NCI-H1694 (cell line): ENCODE data around the gene PAFAH1B1.
"Not testable (repeated sequence)": the region's sequence is repeated elsewhere in the genome, so short reads cannot be mapped to it uniquely, and the experiment has no call there.

Experiments used
- DNase-seq: peaks from one replicate; lab custom pipeline; 2025; lab: John Stamatoyannopoulos, UW

Gene PAFAH1B1

GRCh38 chr17:2635675-2636074 is 42.2 kb downstream of the PAFAH1B1 start:
- DNase-seq = no peak

DNA sequence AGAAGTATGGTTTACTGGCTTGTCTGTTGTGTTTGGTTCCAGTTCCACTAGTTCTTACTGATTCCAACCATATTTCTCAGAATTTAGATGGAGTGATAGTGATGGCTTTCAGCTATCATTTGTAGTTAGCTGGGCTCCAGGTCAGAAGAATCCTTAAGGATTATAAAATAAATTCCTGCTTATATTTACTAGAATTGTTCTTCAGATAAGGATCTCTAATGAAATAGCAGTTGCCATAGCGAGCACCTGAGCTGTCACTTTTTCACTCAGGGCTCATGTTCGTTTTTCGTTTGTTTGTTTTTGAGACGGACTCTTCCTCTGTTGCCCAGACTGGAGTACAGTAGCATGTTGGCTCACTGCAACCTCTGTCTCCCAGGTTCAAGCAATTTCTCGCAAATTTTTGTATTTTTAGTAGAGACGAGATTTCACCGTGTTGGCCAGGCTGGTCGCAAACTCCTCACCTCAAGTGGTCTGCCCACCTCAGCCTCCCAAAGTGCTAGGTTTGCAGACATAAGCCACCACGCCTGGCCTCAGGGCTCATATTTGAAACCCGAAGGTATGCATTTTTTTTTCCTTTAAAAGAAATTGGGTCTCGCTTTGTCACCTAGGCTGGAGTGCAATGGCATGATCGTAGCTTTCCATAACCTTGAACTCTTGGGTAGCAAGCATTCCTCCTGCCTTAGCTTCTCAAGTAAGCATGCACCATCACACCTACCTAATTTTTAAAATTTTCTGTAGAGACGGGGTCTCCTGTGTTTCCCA is 42.9 kb downstream of the PAFAH1B1 start:
- DNase-seq = no peak

DNA sequence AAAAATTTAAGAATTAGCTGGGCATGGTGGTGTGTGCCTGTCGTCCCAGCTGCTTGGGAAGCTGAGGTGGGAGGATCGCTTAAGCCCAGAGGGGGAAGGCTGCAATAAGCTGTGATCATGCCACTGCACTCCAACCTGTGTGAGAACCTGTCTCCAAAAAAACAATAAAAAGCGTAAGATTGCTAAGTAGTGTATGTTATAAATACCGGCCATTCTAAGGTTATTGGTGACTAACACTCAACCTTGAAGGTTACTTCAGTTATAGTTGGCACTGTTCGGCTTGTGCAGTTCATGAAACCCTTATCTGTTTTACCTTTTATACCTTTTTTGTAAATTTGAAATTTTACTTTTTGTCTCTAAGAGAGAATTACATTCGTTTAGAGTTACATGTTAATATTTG is 44.0 kb downstream of the PAFAH1B1 start:
- DNase-seq = no peak

DNA sequence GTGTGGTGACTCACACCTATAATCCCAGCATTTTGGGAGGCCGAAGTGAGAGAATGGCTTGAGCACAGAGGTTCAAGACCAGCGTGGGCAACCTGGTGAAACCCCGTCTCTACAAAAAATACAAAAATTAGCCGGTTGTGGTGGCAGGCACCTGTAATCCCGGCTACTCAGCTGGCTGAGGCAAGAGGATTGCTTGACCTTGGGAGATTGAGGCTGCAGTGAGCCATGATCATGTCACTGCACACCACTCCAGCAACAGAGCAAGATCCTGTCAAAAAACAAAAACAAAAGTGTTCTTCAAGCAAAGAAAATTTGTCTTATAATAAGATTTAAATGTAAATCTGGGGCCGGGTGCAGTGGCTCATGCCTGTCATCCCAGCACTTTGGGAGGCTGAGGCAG is 51.5 kb downstream of the PAFAH1B1 start:
- no peak for DNase-seq

DNA sequence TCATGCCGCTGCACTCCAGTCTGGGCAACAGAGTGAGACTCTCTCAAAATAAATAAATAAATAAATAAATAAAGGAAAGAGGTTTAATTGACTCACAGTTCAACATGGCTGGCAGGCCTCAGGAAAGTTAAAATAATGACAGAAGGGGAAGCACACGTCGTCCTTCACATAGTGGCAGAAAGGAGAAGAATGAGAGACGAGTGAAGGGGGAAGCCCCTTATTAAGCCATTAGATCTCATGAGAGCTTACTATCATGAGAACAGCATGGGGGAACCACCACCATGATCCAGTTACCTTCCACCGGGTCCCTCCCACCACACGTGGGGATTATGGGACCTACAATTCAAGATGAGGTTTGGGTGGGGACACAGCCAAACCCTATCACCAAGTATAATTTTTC is 54.5 kb downstream of the PAFAH1B1 start:
- no peak for DNase-seq

GRCh38 chr17:2649191-2649590 is 55.7 kb downstream of the PAFAH1B1 start:
- DNase-seq = no peak

GRCh38 chr17:2652911-2653310 is 59.5 kb downstream of the PAFAH1B1 start:
- not testable (repeated sequence) for DNase-seq

GRCh38 chr17:2655546-2655945 is 62.1 kb downstream of the PAFAH1B1 start:
- DNase-seq = no peak

DNA sequence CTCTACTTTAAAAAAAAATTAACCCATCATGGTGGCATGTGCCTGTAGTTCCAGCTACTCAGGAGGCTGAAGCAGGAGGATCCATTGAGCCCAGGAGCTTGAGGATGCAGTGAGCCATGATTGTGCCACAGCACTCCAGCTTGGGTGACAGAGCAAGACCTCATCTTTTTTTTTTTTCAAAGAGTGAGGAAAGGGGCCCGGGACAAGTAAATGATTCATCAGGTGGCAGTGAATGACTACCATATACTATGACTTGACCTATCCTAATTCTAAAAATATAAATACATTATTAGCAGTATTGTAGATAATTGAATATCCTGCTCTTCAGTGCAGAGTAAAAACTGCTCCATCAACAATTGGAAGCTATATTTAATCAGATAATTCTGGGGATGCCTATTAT is 62.8 kb downstream of the PAFAH1B1 start:
- DNase-seq = no peak

GRCh38 chr17:2659337-2659736 is 65.9 kb downstream of the PAFAH1B1 start:
- DNase-seq = not testable (repeated sequence)

GRCh38 chr17:2660410-2660809 is 67.0 kb downstream of the PAFAH1B1 start:
- DNase-seq = not testable (repeated sequence)

DNA sequence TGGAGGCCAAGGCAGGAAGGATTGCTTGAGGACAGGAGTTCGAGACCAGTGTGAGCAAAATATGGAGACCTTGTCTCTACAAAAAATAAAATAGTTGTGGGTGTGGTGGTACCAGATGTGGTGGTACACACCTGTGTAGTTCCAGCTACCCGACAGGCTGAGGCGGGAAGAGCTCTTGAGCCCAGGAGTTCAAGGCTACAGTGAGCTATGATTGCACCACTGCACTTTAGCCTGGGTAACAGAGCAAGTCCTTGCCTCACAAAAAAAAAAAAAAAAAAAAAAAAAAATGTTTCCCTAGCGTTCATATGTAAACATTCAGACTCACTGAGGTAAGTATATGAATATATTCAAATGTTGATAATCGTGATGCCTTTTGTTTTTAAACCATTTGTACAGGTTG is 78.6 kb downstream of the PAFAH1B1 start:
- DNase-seq = no peak

DNA sequence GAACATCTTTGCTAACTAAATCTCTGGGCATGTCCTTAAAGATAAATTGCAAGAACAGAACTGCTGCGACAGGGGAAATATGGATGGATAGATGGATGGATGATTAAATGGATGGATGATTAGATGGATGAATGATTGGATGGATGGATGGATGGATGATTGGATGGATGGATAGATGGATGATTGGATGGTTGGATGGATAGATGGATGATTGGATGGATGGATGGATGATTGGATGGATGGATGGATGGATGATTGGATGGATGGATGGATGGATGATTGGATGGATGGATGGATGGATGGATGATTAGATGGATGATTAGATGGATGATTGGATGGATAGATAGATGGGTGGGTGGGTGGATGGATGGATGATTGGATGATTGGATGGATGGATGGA is 85.8 kb downstream of the PAFAH1B1 start:
- DNase-seq = not testable (repeated sequence)

- DNase-seq = no peak
These were observed 87.5 kb downstream of the PAFAH1B1 start for GRCh38 chr17:2680961-2681360.

- no peak for DNase-seq
These were observed 88.2 kb downstream of the PAFAH1B1 start for GRCh38 chr17:2681650-2682049.

DNA sequence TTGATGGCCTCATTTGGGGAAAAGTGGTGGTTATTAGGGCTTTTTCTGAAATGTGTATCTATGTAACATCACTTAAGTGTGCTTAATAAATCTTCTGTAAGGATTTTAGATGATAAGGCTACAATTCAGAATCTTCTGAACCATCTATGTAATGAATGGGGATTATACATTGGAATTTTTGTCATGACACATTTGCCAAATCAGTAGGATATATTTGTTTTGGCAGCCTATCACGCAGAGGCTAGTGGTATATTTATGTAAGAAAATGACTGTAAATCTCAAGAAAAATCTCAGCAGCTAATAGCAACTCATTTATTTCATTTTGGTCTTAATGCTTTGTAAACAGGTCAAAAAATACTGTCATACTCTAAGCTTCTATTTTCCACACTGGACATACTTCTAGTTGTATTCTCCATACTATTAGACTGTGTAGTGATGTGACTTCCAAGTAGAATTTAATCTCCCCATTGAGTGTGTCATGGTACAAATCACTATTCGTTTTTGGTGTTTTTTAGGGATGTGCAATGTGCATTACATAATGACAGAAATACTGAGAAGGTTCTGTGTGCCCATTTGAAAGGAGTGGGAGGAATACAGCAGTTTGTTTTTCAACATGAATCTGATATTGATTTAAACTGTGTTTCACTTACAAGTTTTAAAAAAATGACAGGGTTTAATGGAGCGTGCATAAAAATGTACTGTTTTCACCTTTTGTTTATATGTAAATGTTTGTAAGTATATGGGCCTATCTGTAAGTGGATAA is 88.9 kb downstream of the PAFAH1B1 start:
- no peak for DNase-seq

DNA sequence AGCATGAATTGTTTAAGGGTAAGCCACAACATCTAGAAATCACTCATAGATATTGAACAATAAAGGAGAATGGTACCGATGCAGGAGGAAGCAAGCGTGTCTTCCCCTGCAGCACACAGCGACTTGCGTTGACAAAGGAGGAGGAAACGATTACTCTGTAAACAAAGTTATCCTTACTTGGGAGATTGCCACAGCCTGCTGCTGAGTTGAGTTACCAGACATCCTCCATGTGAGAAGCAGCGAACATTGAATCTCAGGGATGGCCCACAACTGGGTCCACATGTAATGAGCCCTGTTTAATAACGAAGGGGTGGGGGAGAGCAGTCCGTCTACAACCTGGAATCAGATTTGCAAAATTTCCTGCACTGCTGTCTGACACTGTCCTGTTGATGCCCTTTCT is 90.5 kb downstream of the PAFAH1B1 start:
- no peak for DNase-seq

DNA sequence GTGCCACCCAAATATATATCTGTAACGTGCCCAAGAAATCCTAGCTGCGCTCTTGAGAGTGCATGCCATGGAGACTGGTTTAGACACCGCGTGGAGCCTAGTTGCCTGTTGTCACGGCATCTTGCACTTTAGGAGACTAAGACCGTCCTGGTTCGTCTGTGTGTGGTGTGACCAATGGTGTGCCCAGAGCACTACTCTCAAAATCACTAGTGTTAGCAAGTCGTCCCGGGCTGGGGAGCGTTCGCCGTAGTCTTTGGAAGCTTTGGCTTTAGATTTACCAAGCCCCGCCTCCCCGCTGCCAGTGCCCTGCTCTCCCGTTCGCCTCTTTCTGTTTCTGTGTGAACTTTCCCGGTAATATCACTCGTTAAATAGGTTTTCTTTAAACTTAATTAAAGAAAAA is 91.1 kb downstream of the PAFAH1B1 start:
- no peak for DNase-seq

- DNase-seq = no peak
These were observed 92.2 kb downstream of the PAFAH1B1 start for GRCh38 chr17:2685696-2686095.

- no peak for DNase-seq
These were observed 93.6 kb downstream of the PAFAH1B1 start for GRCh38 chr17:2687074-2687418.

GRCh38 chr17:2688351-2689342 is 95.2 kb downstream of the PAFAH1B1 start:
- DNase-seq = no peak

DNA sequence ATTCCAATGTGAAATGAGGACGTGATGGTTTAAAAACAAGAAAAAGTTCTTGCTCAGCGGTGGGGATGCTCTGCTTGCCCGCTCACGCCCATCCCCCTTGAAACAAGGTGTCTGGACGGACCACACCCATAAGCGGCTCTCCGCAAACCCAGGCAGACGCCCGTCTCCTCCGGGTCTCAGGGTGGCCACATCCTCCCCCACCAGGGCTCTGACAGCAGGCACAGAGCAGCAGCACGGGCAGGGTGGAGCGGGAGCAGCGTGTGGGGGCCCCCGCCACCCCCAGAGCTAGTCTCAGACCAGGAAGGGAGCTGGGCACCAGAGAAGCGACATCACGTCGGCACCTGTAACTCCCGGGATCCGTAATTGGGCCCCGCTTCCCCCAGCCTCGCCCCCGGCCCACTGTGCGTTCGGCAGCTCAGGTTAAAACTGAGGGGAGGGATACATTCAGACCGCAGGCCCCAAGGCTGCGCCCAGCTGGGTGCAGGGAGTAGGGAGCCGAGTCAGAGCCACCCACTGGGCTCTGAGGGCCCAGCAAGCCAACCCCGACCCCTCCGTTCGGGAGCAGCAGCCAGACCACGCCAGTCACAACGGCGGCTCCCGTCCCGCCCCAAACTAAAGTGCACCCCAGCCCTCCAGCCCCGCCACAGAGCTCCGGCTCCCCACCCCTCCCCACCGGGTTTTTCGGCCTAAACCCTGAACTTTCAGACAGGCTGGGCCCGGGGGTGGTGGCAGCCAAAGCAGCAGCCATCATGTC is 96.1 kb downstream of the PAFAH1B1 start:
- DNase-seq = no peak
